Measurements from ENCODE around the gene MED12.
A peak's percentile ranks its signal among the peaks of the same experiment; 100 is the strongest.

Gene MED12

DNA sequence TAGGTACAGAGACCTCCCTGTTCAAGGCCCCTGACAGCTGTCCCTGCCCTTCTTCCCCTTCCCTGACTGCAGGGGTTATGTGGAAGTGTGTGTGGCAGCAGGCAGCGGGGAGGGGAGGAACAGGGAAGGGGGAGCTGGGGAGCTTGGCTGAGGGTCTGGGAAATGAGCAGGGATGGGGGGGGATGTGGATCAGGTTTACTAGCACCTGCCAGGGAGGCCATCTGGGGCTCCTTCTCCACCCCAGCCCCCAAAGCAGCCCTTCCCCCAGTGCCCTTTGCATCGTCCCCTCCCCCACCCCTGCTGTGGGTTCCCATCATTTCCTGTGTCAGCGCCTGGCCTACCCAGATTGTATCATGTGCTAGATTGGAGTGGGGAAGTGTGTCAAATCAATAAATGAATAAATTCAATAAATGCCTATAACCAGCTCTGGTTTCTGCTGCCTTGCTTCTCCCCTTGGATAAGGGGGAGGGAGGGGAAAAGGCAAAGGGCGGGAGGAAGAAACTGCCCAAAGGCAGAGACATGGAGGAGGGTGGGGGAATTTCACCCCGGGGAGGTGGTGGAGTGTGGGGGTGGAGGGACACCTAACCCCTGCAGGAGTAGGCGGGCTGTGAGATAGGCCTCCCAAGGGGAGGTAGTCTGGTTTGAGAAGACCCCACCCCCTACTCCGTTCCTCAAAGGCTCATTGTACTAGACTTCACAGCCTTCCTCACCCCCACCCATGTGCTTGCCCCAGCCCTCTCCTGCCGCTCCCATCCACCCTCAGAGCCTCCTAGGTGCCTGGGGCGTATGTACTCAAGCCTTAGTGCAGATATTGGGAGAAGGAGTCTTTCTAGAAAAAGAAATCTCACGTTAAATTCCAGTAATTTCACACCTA lies 15.0 kb upstream of the MED12 start:
- Histone ChIP-seq H3K56ac (ENCODE audit: low read length) (peak overlapping the region; percentile 81), H4K5ac (ENCODE audit: low read length) (no peak overlapping the region), H3K4me3 (ENCODE audit: low read length) (no peak overlapping the region), H2AK5ac (ENCODE audit: low read length) (no peak overlapping the region), H2BK15ac (replicated peaks; ENCODE audit: low read depth) (no peak overlapping the region), H3K79me1 (ENCODE audit: low read length) (no peaks in the 10 kb centered on the region), H2BK120ac (ENCODE audit: low read depth, low read length) (no peak overlapping the region), H3K4me1 (ENCODE audit: control insufficient read depth, low read depth, low read length) (peaks cover 14% of the 10 kb centered on the region), H2BK5ac (ENCODE audit: low read length) (peak overlapping the region; percentile 93), H4K8ac (ENCODE audit: low read depth, low read length) (no peak overlapping the region), H3K23ac (ENCODE audit: low read length) (no peak overlapping the region), H3K79me2 (ENCODE audit: control insufficient read depth, insufficient read depth, low read length) (no peaks in the 10 kb centered on the region), H3K4ac (ENCODE audit: low read depth, low read length) (peak overlapping the region; percentile 27), H3K27ac (ENCODE audit: low read depth, low read length) (peak overlapping the region; percentile 92), H3K9ac (ENCODE audit: low read length) (peak overlapping the region; percentile 63), H3K18ac (ENCODE audit: low read length) (peak overlapping the region; percentile 86), H3K36me3 (ENCODE audit: control insufficient read depth, insufficient read depth, low read length) (no peaks in the 10 kb centered on the region), H3K27me3 (ENCODE audit: insufficient read depth, low read length, poor library complexity) (no peaks in the 10 kb centered on the region), H3K4me2 (ENCODE audit: low read length) (peak overlapping the region; percentile 15)
- WGBS (ENCODE audit: extremely low coverage, insufficient coverage, low lambda C conversion rate), result no CpG with 5 or more reads among the region's 10 CpGs
- peak; percentile 88 for DNase-seq

DNA sequence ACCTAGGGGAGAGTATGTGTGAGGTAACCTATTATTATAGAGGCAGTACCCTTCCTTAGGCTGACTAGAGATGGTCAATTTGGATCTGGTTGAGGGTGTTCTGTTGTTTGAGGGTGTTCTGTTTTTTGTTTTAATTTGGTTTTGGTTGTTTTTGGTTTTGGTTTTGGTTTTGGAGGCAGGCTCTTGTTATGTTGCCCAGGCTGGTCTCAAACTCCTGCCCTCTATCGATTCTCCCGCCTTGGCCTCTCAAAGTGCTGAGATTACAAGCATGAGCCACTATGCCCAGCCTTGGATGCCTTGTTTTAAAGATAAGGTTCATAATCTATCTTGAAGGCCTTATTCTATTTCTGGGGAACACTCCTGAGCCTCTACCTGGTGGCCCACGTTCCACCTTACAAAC lies 12.8 kb upstream of the MED12 start:
- no peak overlapping the region for H4K8ac ChIP-seq (ENCODE audit: low read depth, low read length)
- no peak overlapping the region for H2BK15ac ChIP-seq (replicated peaks; ENCODE audit: low read depth)
- no peak overlapping the region for H3K27ac ChIP-seq (ENCODE audit: low read depth, low read length)
- H3K4ac ChIP-seq (ENCODE audit: low read depth, low read length), result no peak overlapping the region
- peaks cover 12% of the 10 kb centered on the region for H3K4me1 ChIP-seq (ENCODE audit: control insufficient read depth, low read depth, low read length)
- H2BK120ac ChIP-seq (ENCODE audit: low read depth, low read length), result no peak overlapping the region
- no peak overlapping the region for H4K5ac ChIP-seq (ENCODE audit: low read length)
- H3K79me1 ChIP-seq (ENCODE audit: low read length), result no peaks in the 10 kb centered on the region
- DNase-seq, result no peak
- no peak overlapping the region for H3K18ac ChIP-seq (ENCODE audit: low read length)
- no peak overlapping the region for H3K9ac ChIP-seq (ENCODE audit: low read length)
- H2BK5ac ChIP-seq (ENCODE audit: low read length), result no peak overlapping the region
- WGBS (ENCODE audit: extremely low coverage, insufficient coverage, low lambda C conversion rate), result no CpG with 5 or more reads among the region's 3 CpGs
- H3K23ac ChIP-seq (ENCODE audit: low read length), result no peak overlapping the region
- H3K4me2 ChIP-seq (ENCODE audit: low read length), result no peak overlapping the region
- no peak overlapping the region for H2AK5ac ChIP-seq (ENCODE audit: low read length)
- H3K79me2 ChIP-seq (ENCODE audit: control insufficient read depth, insufficient read depth, low read length), result no peaks in the 10 kb centered on the region
- H3K4me3 ChIP-seq (ENCODE audit: low read length), result no peak overlapping the region
- no peaks in the 10 kb centered on the region for H3K36me3 ChIP-seq (ENCODE audit: control insufficient read depth, insufficient read depth, low read length)
- no peaks in the 10 kb centered on the region for H3K27me3 ChIP-seq (ENCODE audit: insufficient read depth, low read length, poor library complexity)
- H3K56ac ChIP-seq (ENCODE audit: low read length), result no peak overlapping the region

- H2BK5ac ChIP-seq (ENCODE audit: low read length), result no peak within 1 kb of the TSS
- H3K9ac ChIP-seq (ENCODE audit: low read length), result no peak within 1 kb of the TSS
- H2BK15ac ChIP-seq (replicated peaks; ENCODE audit: low read depth), result peak within 1 kb of the TSS; percentile 45
- no peak within 1 kb of the TSS for H3K4ac ChIP-seq (ENCODE audit: low read depth, low read length)
- no peak within 1 kb of the TSS for H2AK5ac ChIP-seq (ENCODE audit: low read length)
- no peaks in the 10 kb centered on the region for H3K79me2 ChIP-seq (ENCODE audit: control insufficient read depth, insufficient read depth, low read length)
- no peak within 1 kb of the TSS for H3K4me3 ChIP-seq (ENCODE audit: low read length)
- H3K56ac ChIP-seq (ENCODE audit: low read length), result no peak within 1 kb of the TSS
- H3K18ac ChIP-seq (ENCODE audit: low read length), result no peak within 1 kb of the TSS
- H2BK120ac ChIP-seq (ENCODE audit: low read depth, low read length), result no peak within 1 kb of the TSS
- no peaks in the 10 kb centered on the region for H3K27me3 ChIP-seq (ENCODE audit: insufficient read depth, low read length, poor library complexity)
- no CpG with 5 or more reads among the region's 1 CpG for WGBS (ENCODE audit: extremely low coverage, insufficient coverage, low lambda C conversion rate)
- no peaks in the 10 kb centered on the region for H3K36me3 ChIP-seq (ENCODE audit: control insufficient read depth, insufficient read depth, low read length)
- H4K8ac ChIP-seq (ENCODE audit: low read depth, low read length), result no peak within 1 kb of the TSS
- H3K27ac ChIP-seq (ENCODE audit: low read depth, low read length), result no peak within 1 kb of the TSS
- H3K23ac ChIP-seq (ENCODE audit: low read length), result no peak within 1 kb of the TSS
- no peak within 1 kb of the TSS for H4K5ac ChIP-seq (ENCODE audit: low read length)
- no peak within 1 kb of the TSS for H3K4me2 ChIP-seq (ENCODE audit: low read length)
- no peaks in the 10 kb centered on the region for H3K79me1 ChIP-seq (ENCODE audit: low read length)
- no peak for DNase-seq
- H3K4me1 ChIP-seq (ENCODE audit: control insufficient read depth, low read depth, low read length), result peaks cover 12% of the 10 kb centered on the region
Measured at GRCh38 chrX:71106427-71106826, 12.0 kb upstream of the MED12 start, which contains the start of gene CXorf65. Gene CXorf65, minus strand, starts transcription at chrX:71106740. Its CDS starts 184 bp downstream, at chrX:71106556.

- no peak overlapping the region for H3K4me2 ChIP-seq (ENCODE audit: low read length)
- H2AK5ac ChIP-seq (ENCODE audit: low read length), result no peak overlapping the region
- no peak overlapping the region for H3K56ac ChIP-seq (ENCODE audit: low read length)
- no peak overlapping the region for H2BK5ac ChIP-seq (ENCODE audit: low read length)
- H4K5ac ChIP-seq (ENCODE audit: low read length), result no peak overlapping the region
- no peak overlapping the region for H2BK120ac ChIP-seq (ENCODE audit: low read depth, low read length)
- H3K4me1 ChIP-seq (ENCODE audit: control insufficient read depth, low read depth, low read length), result peaks cover 5% of the 10 kb centered on the region
- no peaks in the 10 kb centered on the region for H3K27me3 ChIP-seq (ENCODE audit: insufficient read depth, low read length, poor library complexity)
- H2BK15ac ChIP-seq (replicated peaks; ENCODE audit: low read depth), result peak overlapping the region; percentile 45
- no peak for DNase-seq
- no peak overlapping the region for H3K27ac ChIP-seq (ENCODE audit: low read depth, low read length)
- no peaks in the 10 kb centered on the region for H3K36me3 ChIP-seq (ENCODE audit: control insufficient read depth, insufficient read depth, low read length)
- H4K8ac ChIP-seq (ENCODE audit: low read depth, low read length), result no peak overlapping the region
- H3K4me3 ChIP-seq (ENCODE audit: low read length), result no peak overlapping the region
- no peak overlapping the region for H3K4ac ChIP-seq (ENCODE audit: low read depth, low read length)
- H3K79me1 ChIP-seq (ENCODE audit: low read length), result no peaks in the 10 kb centered on the region
- WGBS (ENCODE audit: extremely low coverage, insufficient coverage, low lambda C conversion rate), result no CpG with 5 or more reads among the region's 4 CpGs
- no peaks in the 10 kb centered on the region for H3K79me2 ChIP-seq (ENCODE audit: control insufficient read depth, insufficient read depth, low read length)
- no peak overlapping the region for H3K9ac ChIP-seq (ENCODE audit: low read length)
- H3K18ac ChIP-seq (ENCODE audit: low read length), result no peak overlapping the region
- H3K23ac ChIP-seq (ENCODE audit: low read length), result no peak overlapping the region
Measured at GRCh38 chrX:71107245-71107644, 11.2 kb upstream of the MED12 start.

GRCh38 chrX:71107762-71108360 lies 10.5 kb upstream of the MED12 start:
- Histone ChIP-seq H4K8ac (ENCODE audit: low read depth, low read length) (no peak overlapping the region), H3K23ac (ENCODE audit: low read length) (no peak overlapping the region), H4K5ac (ENCODE audit: low read length) (no peak overlapping the region), H3K4me3 (ENCODE audit: low read length) (no peak overlapping the region), H3K36me3 (ENCODE audit: control insufficient read depth, insufficient read depth, low read length) (no peaks in the 10 kb centered on the region), H3K4me1 (ENCODE audit: control insufficient read depth, low read depth, low read length) (peaks cover 5% of the 10 kb centered on the region), H3K4ac (ENCODE audit: low read depth, low read length) (no peak overlapping the region), H3K79me1 (ENCODE audit: low read length) (no peaks in the 10 kb centered on the region), H3K9ac (ENCODE audit: low read length) (no peak overlapping the region), H2BK15ac (replicated peaks; ENCODE audit: low read depth) (peak overlapping the region; percentile 45), H3K4me2 (ENCODE audit: low read length) (no peak overlapping the region), H2BK120ac (ENCODE audit: low read depth, low read length) (no peak overlapping the region), H3K27ac (ENCODE audit: low read depth, low read length) (no peak overlapping the region), H3K18ac (ENCODE audit: low read length) (no peak overlapping the region), H2BK5ac (ENCODE audit: low read length) (no peak overlapping the region), H3K27me3 (ENCODE audit: insufficient read depth, low read length, poor library complexity) (no peaks in the 10 kb centered on the region), H2AK5ac (ENCODE audit: low read length) (no peak overlapping the region), H3K56ac (ENCODE audit: low read length) (no peak overlapping the region), H3K79me2 (ENCODE audit: control insufficient read depth, insufficient read depth, low read length) (no peaks in the 10 kb centered on the region)
- no peak for DNase-seq
- no CpG with 5 or more reads among the region's 9 CpGs for WGBS (ENCODE audit: extremely low coverage, insufficient coverage, low lambda C conversion rate)

All from mesendoderm (in vitro differentiated cells).